DMS114 treated with DMSO at 0.1 percent for 48 hours (cell line): ENCODE results near the gene PKN1.

Source experiments
- DNase-seq: peaks from one replicate; lab custom pipeline; 2025; ENCODE audit not compliant: unreplicated experiment; lab: John Stamatoyannopoulos, UW

Gene PKN1

GRCh38 chr19:14406645-14407401 is 26.3 kb upstream of the PKN1 start:
- no peak for DNase-seq

GRCh38 chr19:14407605-14408484 is 25.3 kb upstream of the PKN1 start:
- DNase-seq, result no peak

- no peak for DNase-seq
These were observed 24.5 kb upstream of the PKN1 start for GRCh38 chr19:14408491-14409145.

GRCh38 chr19:14409146-14410023 is 23.7 kb upstream of the PKN1 start:
- DNase-seq, result no peak

GRCh38 chr19:14410091-14411051 is 22.7 kb upstream of the PKN1 start:
- DNase-seq, result no peak

- DNase-seq, result no peak
These were observed 21.8 kb upstream of the PKN1 start for GRCh38 chr19:14411161-14411937.

- DNase-seq, result no peak
These were observed 21.2 kb upstream of the PKN1 start for GRCh38 chr19:14411938-14412245.

GRCh38 chr19:14412324-14412995 is 20.6 kb upstream of the PKN1 start:
- no peak for DNase-seq

GRCh38 chr19:14412996-14413692 is 20.0 kb upstream of the PKN1 start:
- no peak for DNase-seq

GRCh38 chr19:14413693-14414181 is 19.4 kb upstream of the PKN1 start:
- DNase-seq, result no peak

- no peak for DNase-seq
These were observed 18.0 kb upstream of the PKN1 start for GRCh38 chr19:14414926-14415690.

GRCh38 chr19:14416817-14417231 is 16.3 kb upstream of the PKN1 start:
- no peak for DNase-seq

GRCh38 chr19:14418856-14419105 is 14.3 kb upstream of the PKN1 start:
- DNase-seq, result no peak

GRCh38 chr19:14419106-14419813 is 13.8 kb upstream of the PKN1 start, which contains the start of gene DDX39A:
Gene DDX39A, minus strand, starts transcription at chr19:14419341. Its CDS starts 6,121 bp downstream, at chr19:14413220.
- DNase-seq, result peak; percentile 96

GRCh38 chr19:14425696-14426138 is 7.4 kb upstream of the PKN1 start:
- no peak for DNase-seq

GRCh38 chr19:14427461-14427860 is 5.6 kb upstream of the PKN1 start:
- DNase-seq, result no peak
